Natural killer cell (primary cell): Measurements from ENCODE around the gene CACNA1B. TPM values are rescaled to one million over a fixed set of nuclear protein-coding genes. Genes with fewer than 3 reads are reported as not detected.

ENCODE experiments used
- ATAC-seq, 3 donors: fragments of 150-1000 bp in 2 of 3; fragments of 200-7000 bp in 1 of 3; cut with Tn5 transposase; 1 replicate in 1 of 3; 2 replicates in 2 of 3; pipeline ENCODE4 v1.10.0; 2021; ENCODE audit warnings: mild to moderate bottlenecking in 2 of 3, moderate library complexity in 2 of 3
- DNase-seq, 2 donors: peaks; one replicate each; pipeline versions ENCODE4 v3.0.0 to v3.0.0-alpha.2; 2013 to 2021; ENCODE audit warnings: mixed read lengths in 1 of 2
- H3K27ac ChIP-seq: one replicate; pipeline ENCODE4 v1.5.1; 2013; ENCODE audit warnings: mild to moderate bottlenecking, low read length
- H3K27me3 ChIP-seq: one replicate; pipeline ENCODE4 v1.6.1; 2013; ENCODE audit warnings: low read length; ENCODE audit not compliant: control insufficient read depth, insufficient read depth
- H3K36me3 ChIP-seq: one replicate; pipeline ENCODE4 v1.6.1; 2013; ENCODE audit warnings: low read length; ENCODE audit not compliant: control insufficient read depth, insufficient read depth
- H3K4me1 ChIP-seq: one replicate; pipeline ENCODE4 v1.6.1; 2013; ENCODE audit warnings: low read length; ENCODE audit not compliant: control insufficient read depth, insufficient read depth
- H3K4me3 ChIP-seq: one replicate; pipeline ENCODE4 v1.5.1; 2013; ENCODE audit warnings: low read length
- H3K9me3 ChIP-seq: one replicate; pipeline ENCODE4 v1.6.1; 2013; ENCODE audit warnings: low read length; ENCODE audit not compliant: control insufficient read depth, insufficient read depth
- H3K27ac Mint-ChIP-seq, 2 donors: one replicate each; pipeline ENCODE4 v1.8.0; 2022; ENCODE audit warnings: mild to moderate bottlenecking in 2 of 2, mixed read lengths in 2 of 2, moderate library complexity in 1 of 2
- H3K27me3 Mint-ChIP-seq, 2 donors: one replicate each; pipeline ENCODE4 v1.8.0; 2022; ENCODE audit warnings: low read depth in 2 of 2, mixed read lengths in 2 of 2
- H3K36me3 Mint-ChIP-seq: one replicate; pipeline ENCODE4 v1.8.0; 2022; ENCODE audit warnings: mixed read lengths
- H3K4me1 Mint-ChIP-seq, 2 donors: one replicate each; pipeline ENCODE4 v1.8.0; 2022; ENCODE audit warnings: mixed read lengths in 2 of 2
- H3K4me3 Mint-ChIP-seq: one replicate; pipeline ENCODE4 v1.8.0; 2022; ENCODE audit warnings: mild to moderate bottlenecking, moderate library complexity, mixed read lengths
- H3K9me3 Mint-ChIP-seq, 2 donors: one replicate each; pipeline ENCODE4 v1.8.0; 2022; ENCODE audit warnings: mixed read lengths in 2 of 2
- WGBS: methylation state at CpG from one replicate; pipeline ENCODE4 v1.1.7; 2013; ENCODE audit warnings: missing lambda C conversion rate; ENCODE audit not compliant: insufficient coverage; 5-methylcytosine and 5-hydroxymethylcytosine counted together
- intact Hi-C: fragments of 100-400 bp; cut with micrococcal nuclease; formaldehyde crosslinking; loops from one replicate; pipeline ENCODE4 v1.14.2; 2022
- total RNA-seq, 4 donors: library from RNA; stranded (reverse); fragments of 120-200 nt in 1 of 4; gene quantifications; one replicate each; pipeline versions ENCODE4 v1.2.3 to v1.2.4, GENCODE V29; 2013 to 2022
- TF ChIP-seq, protein P1 (sequence below): fragments of 200-600 bp; IDR thresholded peaks from one replicate; pipeline ENCODE4 v1.8.0; 2022; ENCODE audit warnings: antibody characterized with exemption

Gene CACNA1B
- total RNA-seq, 3 donors from 2014 or later (not counting 1 experiment from before 2014, with no cell fraction given), result 0.07 TPM; not detected in 2

DNA sequence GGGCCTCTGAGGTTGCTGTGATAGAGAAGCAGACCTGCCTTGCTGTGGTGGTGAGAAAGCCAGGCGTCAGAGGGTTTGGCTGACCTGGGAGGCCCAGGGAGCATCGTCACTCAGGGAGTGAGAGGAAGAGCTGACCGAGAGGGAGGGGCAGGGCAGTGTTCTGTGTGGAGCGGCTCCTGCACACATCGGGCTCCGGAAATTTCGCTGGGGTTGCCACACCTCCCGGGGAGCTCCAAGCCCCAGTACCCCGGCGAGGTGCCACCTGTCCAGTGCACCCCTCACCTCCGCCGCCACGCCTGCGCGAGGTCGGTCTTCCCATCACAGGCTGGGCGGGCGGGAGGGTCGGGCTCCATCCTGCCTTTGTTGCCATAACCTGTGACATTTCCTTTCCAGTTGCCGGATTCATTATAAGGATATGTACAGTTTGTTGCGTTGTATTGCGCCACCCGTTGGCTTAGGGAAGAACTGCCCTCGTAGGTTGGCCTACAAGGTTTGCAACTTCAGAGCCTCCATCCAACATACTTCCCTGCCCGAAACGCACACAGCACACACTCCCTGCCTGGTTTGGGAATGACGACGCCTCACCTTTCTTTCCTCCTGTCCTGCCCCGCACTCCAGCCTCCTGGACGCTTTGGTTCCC, 223.2 kb downstream of the CACNA1B start:
- no peak overlapping the region for H3K4me3 ChIP-seq
- no peaks in the 10 kb centered on the region for H3K27me3 ChIP-seq
- H3K4me1 Mint-ChIP-seq, result no peaks in the 10 kb centered on the region
- H3K4me1 ChIP-seq, result no peaks in the 10 kb centered on the region
- no peak overlapping the region for H3K4me3 Mint-ChIP-seq
- H3K36me3 Mint-ChIP-seq, result no peaks in the 10 kb centered on the region
- WGBS, result 90% methylated on average over 30 of the region's 30 CpGs
- no peaks in the 10 kb centered on the region for H3K9me3 Mint-ChIP-seq
- TF ChIP-seq, protein P1, sequence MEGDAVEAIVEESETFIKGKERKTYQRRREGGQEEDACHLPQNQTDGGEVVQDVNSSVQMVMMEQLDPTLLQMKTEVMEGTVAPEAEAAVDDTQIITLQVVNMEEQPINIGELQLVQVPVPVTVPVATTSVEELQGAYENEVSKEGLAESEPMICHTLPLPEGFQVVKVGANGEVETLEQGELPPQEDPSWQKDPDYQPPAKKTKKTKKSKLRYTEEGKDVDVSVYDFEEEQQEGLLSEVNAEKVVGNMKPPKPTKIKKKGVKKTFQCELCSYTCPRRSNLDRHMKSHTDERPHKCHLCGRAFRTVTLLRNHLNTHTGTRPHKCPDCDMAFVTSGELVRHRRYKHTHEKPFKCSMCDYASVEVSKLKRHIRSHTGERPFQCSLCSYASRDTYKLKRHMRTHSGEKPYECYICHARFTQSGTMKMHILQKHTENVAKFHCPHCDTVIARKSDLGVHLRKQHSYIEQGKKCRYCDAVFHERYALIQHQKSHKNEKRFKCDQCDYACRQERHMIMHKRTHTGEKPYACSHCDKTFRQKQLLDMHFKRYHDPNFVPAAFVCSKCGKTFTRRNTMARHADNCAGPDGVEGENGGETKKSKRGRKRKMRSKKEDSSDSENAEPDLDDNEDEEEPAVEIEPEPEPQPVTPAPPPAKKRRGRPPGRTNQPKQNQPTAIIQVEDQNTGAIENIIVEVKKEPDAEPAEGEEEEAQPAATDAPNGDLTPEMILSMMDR, result no peak
- no peak overlapping the region for H3K27ac Mint-ChIP-seq
- no peak overlapping the region for H3K27ac ChIP-seq
- intact Hi-C loops, result no loop called here
- no peaks in the 10 kb centered on the region for H3K9me3 ChIP-seq
- DNase-seq (no peak), ATAC-seq (no peak)
- H3K36me3 ChIP-seq, result no peaks in the 10 kb centered on the region
- no peaks in the 10 kb centered on the region for H3K27me3 Mint-ChIP-seq

DNA sequence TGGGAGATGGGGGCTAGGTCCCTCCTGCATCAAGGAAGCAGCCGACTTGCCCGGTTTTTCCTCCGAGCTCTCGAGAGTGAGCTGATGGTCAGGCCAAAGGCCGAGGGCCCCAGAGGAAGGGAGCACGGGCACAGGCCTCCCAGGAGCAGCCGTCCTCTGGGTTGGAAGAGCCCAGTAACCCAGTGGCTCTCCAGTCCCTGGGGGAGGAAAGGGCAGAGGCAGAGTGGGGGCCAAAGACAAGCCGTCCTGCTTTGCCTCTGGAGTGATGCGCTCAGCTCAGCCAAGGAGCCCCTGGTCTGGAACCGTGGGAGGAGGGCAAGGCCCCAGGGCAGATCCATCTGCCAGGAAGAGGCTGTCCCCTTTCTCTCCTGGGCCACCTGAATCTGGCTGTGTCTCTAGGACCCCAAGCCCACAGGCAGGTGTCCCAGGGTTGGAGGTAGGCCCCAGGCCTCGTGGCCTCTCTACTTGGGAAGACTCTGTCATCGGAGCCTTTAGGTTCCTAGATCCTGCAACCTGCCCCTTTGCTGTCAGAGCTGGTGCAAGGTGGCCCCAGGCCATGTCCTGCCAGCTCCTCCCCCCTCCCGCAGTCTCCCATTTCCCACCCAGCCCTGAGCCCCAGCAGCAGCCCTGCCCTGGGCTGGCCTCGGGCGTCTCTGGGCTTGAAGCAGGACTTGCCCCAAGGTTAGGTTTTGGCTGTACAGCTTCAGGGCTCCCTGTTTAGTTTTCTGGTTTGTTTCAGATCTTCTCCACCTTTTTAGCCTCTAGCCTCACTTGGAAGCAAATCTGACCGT, 224.1 kb downstream of the CACNA1B start:
- H3K9me3 Mint-ChIP-seq, result no peaks in the 10 kb centered on the region
- H3K36me3 Mint-ChIP-seq, result no peaks in the 10 kb centered on the region
- Histone ChIP-seq H3K27me3 (no peaks in the 10 kb centered on the region), H3K4me1 (no peaks in the 10 kb centered on the region), H3K9me3 (no peaks in the 10 kb centered on the region), H3K36me3 (no peaks in the 10 kb centered on the region), H3K4me3 (no peak overlapping the region), H3K27ac (no peak overlapping the region)
- DNase-seq (no peak), ATAC-seq (no peak)
- WGBS, result 88% methylated on average over 16 of the region's 16 CpGs
- H3K27me3 Mint-ChIP-seq, result no peaks in the 10 kb centered on the region
- intact Hi-C loops, result no loop called here
- no peaks in the 10 kb centered on the region for H3K4me1 Mint-ChIP-seq
- H3K27ac Mint-ChIP-seq, result no peak overlapping the region
- TF ChIP-seq, protein P1, result no peak
- no peak overlapping the region for H3K4me3 Mint-ChIP-seq

DNA sequence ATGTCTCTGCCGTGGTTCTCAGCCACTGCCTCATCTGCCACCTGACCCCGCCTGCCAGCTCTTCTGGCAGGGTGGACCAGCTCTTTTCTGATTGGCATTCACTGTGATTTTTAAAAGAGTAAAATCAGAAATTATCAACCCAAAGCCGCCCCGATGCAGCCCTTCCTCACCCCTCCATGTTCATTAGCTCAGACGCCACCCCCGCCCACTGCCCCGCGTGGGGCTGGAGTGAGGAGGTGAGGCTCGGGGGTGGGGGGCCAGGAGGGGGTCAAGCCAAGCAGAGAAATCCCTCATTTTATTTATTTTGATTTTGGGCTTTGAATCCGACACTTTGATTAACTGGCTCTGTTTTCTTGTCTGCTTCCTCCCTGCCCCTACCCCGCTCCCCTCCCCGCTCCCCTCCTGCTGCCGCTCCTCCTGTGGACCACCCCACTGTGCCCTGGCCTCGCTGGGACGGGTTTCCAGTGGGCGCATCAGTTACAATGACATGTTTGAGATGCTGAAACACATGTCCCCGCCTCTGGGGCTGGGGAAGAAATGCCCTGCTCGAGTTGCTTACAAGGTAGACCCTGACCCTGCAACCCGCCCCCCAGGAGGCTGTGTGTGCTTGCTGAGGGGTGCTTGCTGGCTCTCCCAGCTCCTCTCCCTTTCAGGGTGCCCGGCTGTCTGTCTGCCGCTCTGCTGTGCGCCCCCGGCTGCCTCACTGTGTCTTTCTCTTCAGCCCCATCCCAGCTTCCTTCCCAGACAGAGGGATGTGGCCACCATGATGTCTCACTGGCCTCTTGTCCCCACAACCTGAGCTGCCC, 224.9 kb downstream of the CACNA1B start:
- no peaks in the 10 kb centered on the region for H3K4me1 Mint-ChIP-seq
- H3K36me3 ChIP-seq, result no peaks in the 10 kb centered on the region
- 80% methylated on average over 23 of the region's 23 CpGs for WGBS
- no peaks in the 10 kb centered on the region for H3K9me3 ChIP-seq
- no peak for DNase-seq
- H3K27ac ChIP-seq, result no peak overlapping the region
- no peak overlapping the region for H3K4me3 ChIP-seq
- intact Hi-C loops, result no loop called here
- peaks cover 0 to 1% of the 10 kb centered on the region in 2 donors for H3K27me3 Mint-ChIP-seq
- H3K4me3 Mint-ChIP-seq, result no peak overlapping the region
- H3K4me1 ChIP-seq, result no peaks in the 10 kb centered on the region
- H3K27me3 ChIP-seq, result no peaks in the 10 kb centered on the region
- TF ChIP-seq, protein P1, result no peak
- ATAC-seq, result no peak
- no peaks in the 10 kb centered on the region for H3K9me3 Mint-ChIP-seq
- H3K27ac Mint-ChIP-seq, result no peak overlapping the region
- H3K36me3 Mint-ChIP-seq, result no peaks in the 10 kb centered on the region
